Osteocyte (in vitro differentiated cells): Measurements from ENCODE around the gene RABGAP1L. TPM values are rescaled to one million over a fixed set of nuclear protein-coding genes. Genes with fewer than 3 reads are reported as not detected.

ENCODE experiments used
- DNase-seq: peaks from one replicate; pipeline ENCODE4 v3.0.0; 2021; ENCODE audit warnings: mixed read lengths; ENCODE audit not compliant: unreplicated experiment; ENCODE audit errors: extremely low spot score
- H3K27ac Mint-ChIP-seq: one replicate; pipeline ENCODE4 v1.8.0; 2021; ENCODE audit warnings: mild to moderate bottlenecking, mixed read lengths; ENCODE audit not compliant: unreplicated experiment
- H3K27me3 Mint-ChIP-seq: one replicate; pipeline ENCODE4 v1.8.0; 2021; ENCODE audit warnings: mixed read lengths; ENCODE audit not compliant: unreplicated experiment
- H3K36me3 Mint-ChIP-seq: one replicate; pipeline ENCODE4 v1.8.0; 2021; ENCODE audit warnings: mixed read lengths; ENCODE audit not compliant: unreplicated experiment
- H3K4me1 Mint-ChIP-seq: one replicate; pipeline ENCODE4 v1.8.0; 2021; ENCODE audit warnings: mixed read lengths; ENCODE audit not compliant: unreplicated experiment
- H3K4me3 Mint-ChIP-seq: one replicate; pipeline ENCODE4 v1.8.0; 2021; ENCODE audit warnings: mild to moderate bottlenecking, moderate library complexity, mixed read lengths; ENCODE audit not compliant: unreplicated experiment
- H3K9me3 Mint-ChIP-seq: one replicate; pipeline ENCODE4 v1.8.0; 2021; ENCODE audit warnings: mixed read lengths; ENCODE audit not compliant: unreplicated experiment
- CTCF ChIP-seq: fragments of 200-600 bp; sonication (generic); IDR thresholded peaks from 2 replicates; pipeline ENCODE4 v1.5.0; 2021; ENCODE audit warnings: antibody characterized with exemption, mild to moderate bottlenecking, moderate library complexity
- total RNA-seq: library from RNA; stranded (reverse); gene quantifications from 2 replicates; pipeline ENCODE4 v1.2.1, GENCODE V29; 2021

Gene RABGAP1L
- total RNA-seq, 1 donor from 2014 or later = 29.3 TPM

GRCh38 chr1:174713796-174714195 lies 554.5 kb downstream of the RABGAP1L start:
- Mint-ChIP-seq H3K9me3 (no peaks in the 10 kb centered on the region), H3K27me3 (no peaks in the 10 kb centered on the region), H3K27ac (no peak overlapping the region), H3K36me3 (no peaks in the 10 kb centered on the region), H3K4me3 (no peak overlapping the region), H3K4me1 (peaks cover 8% of the 10 kb centered on the region)
- no peak for TF ChIP-seq CTCF
- no peak for DNase-seq

GRCh38 chr1:174719194-174719593 lies 559.9 kb downstream of the RABGAP1L start:
- peaks cover under 1% of the 10 kb centered on the region for H3K4me1 Mint-ChIP-seq
- H3K36me3 Mint-ChIP-seq = no peaks in the 10 kb centered on the region
- H3K27ac Mint-ChIP-seq = no peak overlapping the region
- H3K4me3 Mint-ChIP-seq = no peak overlapping the region
- TF ChIP-seq CTCF = no peak
- H3K9me3 Mint-ChIP-seq = peaks cover 5% of the 10 kb centered on the region
- no peak for DNase-seq
- H3K27me3 Mint-ChIP-seq = no peaks in the 10 kb centered on the region

GRCh38 chr1:174720618-174721017 lies 561.3 kb downstream of the RABGAP1L start:
- Mint-ChIP-seq H3K9me3 (peaks cover 5% of the 10 kb centered on the region), H3K4me3 (no peak overlapping the region), H3K27ac (no peak overlapping the region), H3K27me3 (no peaks in the 10 kb centered on the region), H3K4me1 (no peaks in the 10 kb centered on the region), H3K36me3 (no peaks in the 10 kb centered on the region)
- no peak for TF ChIP-seq CTCF
- no peak for DNase-seq

- H3K4me3 Mint-ChIP-seq = no peak overlapping the region
- DNase-seq = no peak
- H3K36me3 Mint-ChIP-seq = no peaks in the 10 kb centered on the region
- no peak for TF ChIP-seq CTCF
- H3K4me1 Mint-ChIP-seq = no peaks in the 10 kb centered on the region
- H3K27me3 Mint-ChIP-seq = no peaks in the 10 kb centered on the region
- peaks cover 5% of the 10 kb centered on the region for H3K9me3 Mint-ChIP-seq
- H3K27ac Mint-ChIP-seq = no peak overlapping the region
Observed at GRCh38 chr1:174721246-174721645, 561.9 kb downstream of the RABGAP1L start.

- H3K9me3 Mint-ChIP-seq = peaks cover 5% of the 10 kb centered on the region
- no peaks in the 10 kb centered on the region for H3K36me3 Mint-ChIP-seq
- H3K4me1 Mint-ChIP-seq = no peaks in the 10 kb centered on the region
- no peak overlapping the region for H3K27ac Mint-ChIP-seq
- TF ChIP-seq CTCF = no peak
- no peak overlapping the region for H3K4me3 Mint-ChIP-seq
- no peaks in the 10 kb centered on the region for H3K27me3 Mint-ChIP-seq
- no peak for DNase-seq
Observed at GRCh38 chr1:174723816-174724215, 564.5 kb downstream of the RABGAP1L start.
